Adrenal gland (tissue), 5 donors: Measurements from ENCODE around the gene BLCAP.

Experiments
- POLR2A ChIP-seq, 2 donors: fragments of 450-650 bp; IDR thresholded peaks; one replicate each; pipeline ENCODE4 v1.6.1; 2017; ENCODE audit warnings: antibody characterized with exemption in 2 of 2, mild to moderate bottlenecking in 2 of 2, moderate library complexity in 1 of 2
- TF ChIP-seq, protein P1 (sequence below), 6 experiments: fragments of 450-650 bp in 4 of 6; fragments of 200-600 bp in 2 of 6; sonication (generic) in 1 of 6; IDR thresholded peaks; 1 replicate in 5 of 6; 2 replicates in 1 of 6; pipeline versions ENCODE4 v1.5.1 to v1.8.0; 2016 to 2021; ENCODE audit warnings: antibody characterized with exemption in 6 of 6, mild to moderate bottlenecking in 2 of 6, moderate library complexity in 1 of 6
- donor health status: DM: no; HTN: no; CAD: no.

DNA sequence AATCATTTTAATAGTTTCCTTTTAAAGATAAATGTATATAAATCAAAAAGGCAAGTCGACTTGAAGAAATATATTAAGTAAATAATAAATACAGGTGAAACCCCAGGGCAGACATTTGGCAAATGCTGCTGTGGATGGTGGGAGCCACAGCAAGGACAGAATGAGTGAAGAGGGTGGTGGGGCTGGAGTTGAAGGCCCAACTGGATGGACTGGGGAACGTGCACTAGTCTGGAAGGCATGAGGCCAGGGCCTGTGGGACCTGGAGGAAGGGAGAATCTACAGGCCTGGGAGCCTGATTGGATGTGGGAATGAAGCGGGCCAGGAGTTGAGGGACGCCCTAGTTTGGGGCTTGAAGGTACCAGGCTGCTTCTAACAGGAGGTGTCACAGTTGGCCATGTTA is 30.6 kb upstream of the BLCAP start:
- TF ChIP-seq, protein P1, sequence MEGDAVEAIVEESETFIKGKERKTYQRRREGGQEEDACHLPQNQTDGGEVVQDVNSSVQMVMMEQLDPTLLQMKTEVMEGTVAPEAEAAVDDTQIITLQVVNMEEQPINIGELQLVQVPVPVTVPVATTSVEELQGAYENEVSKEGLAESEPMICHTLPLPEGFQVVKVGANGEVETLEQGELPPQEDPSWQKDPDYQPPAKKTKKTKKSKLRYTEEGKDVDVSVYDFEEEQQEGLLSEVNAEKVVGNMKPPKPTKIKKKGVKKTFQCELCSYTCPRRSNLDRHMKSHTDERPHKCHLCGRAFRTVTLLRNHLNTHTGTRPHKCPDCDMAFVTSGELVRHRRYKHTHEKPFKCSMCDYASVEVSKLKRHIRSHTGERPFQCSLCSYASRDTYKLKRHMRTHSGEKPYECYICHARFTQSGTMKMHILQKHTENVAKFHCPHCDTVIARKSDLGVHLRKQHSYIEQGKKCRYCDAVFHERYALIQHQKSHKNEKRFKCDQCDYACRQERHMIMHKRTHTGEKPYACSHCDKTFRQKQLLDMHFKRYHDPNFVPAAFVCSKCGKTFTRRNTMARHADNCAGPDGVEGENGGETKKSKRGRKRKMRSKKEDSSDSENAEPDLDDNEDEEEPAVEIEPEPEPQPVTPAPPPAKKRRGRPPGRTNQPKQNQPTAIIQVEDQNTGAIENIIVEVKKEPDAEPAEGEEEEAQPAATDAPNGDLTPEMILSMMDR (IDR thresholded peaks at IDR 0.05) = no peak
- no peak for TF ChIP-seq POLR2A (IDR thresholded peaks at IDR 0.05)
